HG03571 (cell line): ENCODE measurements around the gene PPP2R2C.

Experiments used
- ATAC-seq: cut with Tn5 transposase; IDR thresholded peaks from one replicate; pipeline ENCODE4 v1.9.1; 2021; ENCODE audit not compliant: unreplicated experiment

Gene PPP2R2C

DNA sequence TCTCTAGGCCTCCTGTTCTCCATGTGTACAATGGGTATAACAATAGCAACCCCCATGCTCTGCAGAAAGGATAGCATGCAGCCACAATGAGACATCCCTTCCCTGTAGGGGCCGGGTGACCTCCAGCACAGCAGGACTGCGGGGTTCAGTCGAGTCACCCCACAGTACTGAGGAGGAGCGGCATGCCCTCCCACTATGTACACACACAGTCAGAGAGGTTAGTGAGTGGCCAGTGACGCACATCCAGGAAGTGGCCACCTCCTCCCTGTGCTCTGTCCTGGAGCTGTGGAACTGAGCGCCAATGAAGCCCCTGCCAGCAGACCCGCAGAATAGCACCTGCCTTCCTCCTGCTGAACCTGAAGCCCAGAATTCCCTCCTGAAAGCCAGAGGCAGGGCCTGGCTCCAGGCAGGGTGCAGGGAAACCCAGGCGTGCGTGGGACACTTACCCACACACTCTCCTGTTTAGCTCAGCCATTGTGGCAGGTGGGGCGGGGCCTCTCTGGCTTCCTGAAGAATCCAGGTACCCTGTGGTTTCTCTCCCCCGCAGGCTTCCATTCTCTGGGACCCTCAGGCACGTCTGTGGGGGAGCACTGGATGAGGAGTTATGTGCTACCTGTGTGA is 152.8 kb downstream of the PPP2R2C start:
- no peak for ATAC-seq

DNA sequence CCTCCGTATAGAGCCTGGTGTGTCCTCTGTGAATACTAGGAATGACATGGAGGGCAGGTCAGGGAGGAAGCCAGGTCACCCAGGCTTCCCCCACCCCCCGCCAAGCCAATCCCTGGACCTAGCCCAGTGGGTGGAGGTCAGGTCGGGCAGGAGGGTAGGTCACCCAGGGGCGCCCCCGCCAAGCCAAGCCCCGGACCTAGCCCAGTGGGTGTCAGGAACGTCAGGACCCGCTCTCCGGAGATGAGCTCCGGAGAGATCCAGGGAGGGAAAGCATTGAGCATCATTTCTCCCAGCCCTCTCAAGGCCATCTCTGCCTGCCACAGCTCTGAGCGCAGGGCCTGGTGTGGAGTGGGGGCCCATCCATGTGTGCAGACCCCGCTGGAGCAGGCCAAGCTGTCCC is 154.2 kb downstream of the PPP2R2C start:
- no peak for ATAC-seq

DNA sequence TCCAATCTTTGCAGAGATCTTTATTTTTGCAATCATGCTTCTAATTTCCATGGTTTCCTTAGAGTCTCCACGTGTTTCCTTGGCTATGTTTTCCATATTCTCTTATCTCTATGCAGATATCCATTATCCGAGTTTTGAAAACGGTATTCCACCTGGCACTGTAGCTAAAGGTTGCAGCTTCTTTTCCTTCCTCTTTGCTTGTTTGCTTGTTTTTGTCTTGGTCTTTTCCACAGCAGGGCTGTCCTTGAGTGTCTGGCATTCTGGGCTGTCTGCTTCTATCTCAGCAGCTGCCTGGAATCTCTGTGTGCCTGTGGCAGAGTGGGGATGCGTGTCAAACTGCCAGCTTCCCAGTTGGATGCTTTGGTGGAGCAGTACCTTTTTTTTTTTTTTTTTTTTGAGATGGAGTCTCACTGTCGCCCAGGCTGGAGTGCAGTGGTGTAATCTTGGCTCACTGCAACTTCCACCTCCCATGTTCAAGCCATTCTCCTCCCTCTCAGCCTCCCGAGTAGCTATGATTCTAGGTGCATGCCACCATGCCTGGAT is 155.9 kb downstream of the PPP2R2C start:
- ATAC-seq: no peak

DNA sequence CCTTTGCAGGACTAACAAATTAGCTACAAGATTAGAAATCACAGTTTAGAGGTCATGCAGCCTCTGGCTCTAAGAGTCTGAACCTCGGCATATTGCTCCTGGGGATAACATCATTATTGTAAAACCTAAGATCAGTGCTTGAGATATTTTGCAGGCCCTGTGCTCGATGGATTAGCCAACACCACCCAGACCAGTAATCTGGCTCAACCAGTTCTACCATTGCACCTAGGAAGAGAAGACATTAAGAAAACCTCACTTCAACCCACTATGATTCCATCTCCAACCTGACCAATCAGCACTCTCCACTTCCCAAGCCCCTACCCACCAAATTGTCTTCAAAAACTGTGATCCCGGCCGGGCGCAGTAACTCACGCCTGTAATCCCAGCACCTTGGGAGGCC is 159.2 kb downstream of the PPP2R2C start:
- no peak for ATAC-seq

DNA sequence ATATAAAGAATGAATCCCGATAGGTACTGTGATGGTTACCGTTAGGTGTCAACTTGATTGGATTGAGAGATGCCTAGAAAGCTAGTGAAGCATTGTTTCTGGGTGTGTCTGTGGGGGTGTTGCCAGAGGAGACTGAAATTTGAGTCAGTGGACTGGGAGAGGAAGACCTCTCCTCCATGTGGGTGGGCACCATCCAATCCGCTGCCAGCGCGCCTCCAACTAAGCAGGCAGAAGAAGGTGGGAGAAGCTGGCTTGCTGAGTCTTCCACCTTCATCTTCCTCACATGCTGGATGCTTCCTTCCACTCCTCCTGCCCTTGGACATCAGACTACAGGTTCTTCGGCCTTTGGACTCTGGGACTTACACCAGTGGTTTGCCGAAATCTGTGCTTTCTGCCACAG is 162.6 kb downstream of the PPP2R2C start:
- ATAC-seq: no peak

DNA sequence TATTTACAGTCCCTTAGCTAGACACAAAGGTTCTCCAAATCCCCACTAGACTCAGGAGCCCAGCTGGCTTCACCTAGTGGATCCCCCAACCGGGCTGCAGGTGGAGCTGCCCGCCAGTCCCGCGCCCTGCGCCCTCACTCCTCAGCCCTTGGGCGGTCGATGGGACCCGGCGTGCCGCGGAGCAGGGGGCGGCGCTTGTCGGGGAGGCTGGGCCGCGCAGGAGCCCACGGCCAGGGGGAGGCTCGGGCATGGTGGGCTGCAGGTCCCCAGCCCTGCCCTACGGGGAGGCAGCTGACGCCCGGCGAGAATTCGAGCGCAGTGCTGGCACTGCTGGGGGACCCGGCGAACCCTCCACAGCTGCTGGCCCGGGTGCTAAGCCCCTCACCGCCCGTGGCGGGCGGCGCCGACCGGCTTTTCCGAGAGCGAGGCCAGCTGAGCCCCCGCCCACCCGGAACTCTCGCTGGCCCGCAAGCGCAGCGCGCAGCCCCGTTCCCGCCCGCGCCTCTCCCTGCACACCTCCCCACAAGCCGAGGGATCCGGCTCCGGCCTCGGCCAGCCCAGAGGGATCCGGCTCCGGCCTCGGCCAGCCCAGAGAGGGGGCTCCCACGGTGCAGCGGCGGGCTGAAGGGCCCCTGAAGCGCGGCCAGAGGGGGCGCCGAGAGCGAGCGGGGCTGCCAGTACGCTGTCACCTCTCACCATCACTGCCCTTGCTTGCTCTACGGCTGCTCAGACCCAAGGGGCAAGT is 163.3 kb downstream of the PPP2R2C start:
- ATAC-seq: no peak

DNA sequence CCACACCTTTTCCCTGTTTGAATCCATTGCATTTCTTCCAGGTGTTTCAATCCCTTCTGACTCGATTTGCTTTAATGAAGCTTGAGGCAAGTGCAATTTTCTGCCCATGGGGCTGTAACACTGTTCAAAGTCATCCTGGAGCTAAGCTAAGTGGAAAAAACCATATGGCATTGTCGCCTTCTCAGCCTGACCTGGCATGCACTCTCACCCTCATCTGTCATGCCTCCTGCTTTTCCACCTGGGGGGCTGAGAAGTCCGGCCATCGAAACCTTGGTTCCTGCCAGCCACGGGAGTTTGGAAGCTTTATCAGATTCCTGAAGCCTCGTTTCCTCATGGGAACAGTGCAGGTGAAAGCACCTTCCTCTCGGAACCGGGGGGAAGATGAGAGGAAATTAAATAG is 164.5 kb downstream of the PPP2R2C start:
- no peak for ATAC-seq

DNA sequence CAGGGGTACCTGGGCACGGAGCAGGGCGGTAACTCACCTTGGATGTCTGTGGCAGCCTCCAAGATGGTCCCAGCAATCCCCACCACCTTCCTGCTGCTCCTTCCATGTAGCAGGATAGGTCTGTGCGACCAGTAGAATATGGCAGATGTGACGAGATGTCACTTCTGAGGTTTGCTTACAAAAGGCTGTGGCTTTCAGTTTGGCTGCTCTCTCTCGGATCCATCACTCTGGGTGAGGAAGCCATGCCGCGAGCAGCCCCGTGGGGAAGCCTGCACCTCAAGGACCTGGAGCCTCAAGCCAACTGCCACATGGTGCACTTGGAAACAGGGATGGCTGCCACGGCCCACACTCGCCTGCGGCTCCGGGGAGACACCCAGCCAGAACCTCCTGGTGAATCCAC is 165.2 kb downstream of the PPP2R2C start:
- ATAC-seq: no peak

DNA sequence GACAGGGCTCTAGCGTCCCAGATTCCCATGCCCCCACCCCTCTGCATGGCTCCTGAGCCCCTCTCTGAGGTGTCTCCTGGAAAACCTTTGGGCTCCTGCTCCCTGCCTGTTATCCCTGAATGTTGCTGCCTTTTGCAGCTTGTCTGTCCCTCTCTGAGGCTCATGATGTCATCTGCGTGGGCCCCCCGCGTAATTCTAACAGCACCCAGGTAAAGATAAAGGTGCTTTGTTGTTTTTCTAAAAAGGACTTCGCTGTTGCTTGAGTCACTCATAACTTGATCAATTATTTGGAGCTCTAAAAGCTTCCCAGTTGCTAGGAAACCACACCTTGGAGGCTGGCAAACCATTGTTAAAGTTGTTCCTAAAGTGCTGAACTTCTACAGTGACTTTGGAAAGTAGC is 166.1 kb downstream of the PPP2R2C start:
- ATAC-seq: no peak

DNA sequence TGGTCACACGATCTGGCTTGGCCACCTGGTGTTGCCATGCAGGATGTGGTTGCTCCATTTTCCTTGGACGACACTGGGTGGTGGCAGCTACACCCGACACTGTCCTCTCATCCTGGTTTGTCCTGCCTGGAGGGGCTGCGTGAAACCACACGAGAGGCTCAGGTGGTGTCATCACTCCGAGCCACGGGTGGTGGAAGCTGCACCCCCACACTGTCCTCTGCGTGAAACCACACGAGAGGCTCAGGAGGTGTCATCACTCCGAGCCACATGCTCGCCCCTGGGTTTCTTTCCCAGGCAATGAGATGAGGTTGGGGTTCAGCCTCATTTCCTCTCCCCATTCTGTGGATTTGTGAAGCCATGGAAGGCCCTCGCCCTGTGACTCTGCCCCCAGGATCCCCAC is 168.5 kb downstream of the PPP2R2C start:
- no peak for ATAC-seq

DNA sequence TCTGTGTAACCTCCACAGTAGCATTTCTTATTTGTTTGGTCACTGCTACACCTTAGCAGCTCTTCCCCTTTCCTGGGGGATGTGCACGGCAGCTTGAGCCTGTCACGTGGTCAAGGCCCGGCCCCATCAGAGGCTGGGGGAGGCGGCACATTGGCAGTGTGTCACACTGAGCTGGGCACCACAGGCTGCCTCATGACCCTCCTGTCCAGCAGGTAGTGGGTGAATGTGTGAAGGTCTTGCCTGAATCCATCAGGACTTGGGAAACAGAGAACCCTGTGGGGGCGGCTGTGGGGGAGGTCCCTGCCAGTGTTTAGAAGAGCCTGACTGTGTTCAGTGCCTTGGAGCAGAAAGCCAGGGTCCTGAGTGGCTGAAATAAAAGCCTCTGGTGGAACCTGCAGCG is 169.5 kb downstream of the PPP2R2C start:
- no peak for ATAC-seq

DNA sequence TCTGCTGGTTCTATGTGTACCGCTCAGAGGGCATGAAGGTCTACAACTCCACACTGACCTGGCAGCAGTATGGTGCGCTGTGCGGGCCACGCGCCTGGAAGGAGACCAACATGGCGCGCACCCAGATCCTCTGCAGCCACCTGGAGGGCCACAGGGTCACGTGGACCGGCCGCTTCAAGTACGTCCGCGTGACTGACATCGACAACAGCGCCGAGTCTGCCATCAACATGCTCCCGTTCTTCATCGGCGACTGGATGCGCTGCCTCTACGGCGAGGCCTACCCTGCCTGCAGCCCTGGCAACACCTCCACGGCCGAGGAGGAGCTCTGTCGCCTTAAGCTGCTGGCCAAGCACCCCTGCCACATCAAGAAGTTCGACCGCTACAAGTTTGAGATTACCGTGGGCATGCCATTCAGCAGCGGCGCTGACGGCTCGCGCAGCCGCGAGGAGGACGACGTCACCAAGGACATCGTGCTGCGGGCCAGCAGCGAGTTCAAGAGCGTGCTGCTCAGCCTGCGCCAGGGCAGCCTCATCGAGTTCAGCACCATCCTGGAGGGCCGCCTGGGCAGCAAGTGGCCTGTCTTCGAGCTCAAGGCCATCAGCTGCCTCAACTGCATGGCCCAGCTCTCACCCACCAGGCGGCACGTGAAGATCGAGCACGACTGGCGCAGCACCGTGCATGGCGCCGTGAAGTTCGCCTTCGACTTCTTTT is 170.5 kb downstream of the PPP2R2C start:
- ATAC-seq: no peak

DNA sequence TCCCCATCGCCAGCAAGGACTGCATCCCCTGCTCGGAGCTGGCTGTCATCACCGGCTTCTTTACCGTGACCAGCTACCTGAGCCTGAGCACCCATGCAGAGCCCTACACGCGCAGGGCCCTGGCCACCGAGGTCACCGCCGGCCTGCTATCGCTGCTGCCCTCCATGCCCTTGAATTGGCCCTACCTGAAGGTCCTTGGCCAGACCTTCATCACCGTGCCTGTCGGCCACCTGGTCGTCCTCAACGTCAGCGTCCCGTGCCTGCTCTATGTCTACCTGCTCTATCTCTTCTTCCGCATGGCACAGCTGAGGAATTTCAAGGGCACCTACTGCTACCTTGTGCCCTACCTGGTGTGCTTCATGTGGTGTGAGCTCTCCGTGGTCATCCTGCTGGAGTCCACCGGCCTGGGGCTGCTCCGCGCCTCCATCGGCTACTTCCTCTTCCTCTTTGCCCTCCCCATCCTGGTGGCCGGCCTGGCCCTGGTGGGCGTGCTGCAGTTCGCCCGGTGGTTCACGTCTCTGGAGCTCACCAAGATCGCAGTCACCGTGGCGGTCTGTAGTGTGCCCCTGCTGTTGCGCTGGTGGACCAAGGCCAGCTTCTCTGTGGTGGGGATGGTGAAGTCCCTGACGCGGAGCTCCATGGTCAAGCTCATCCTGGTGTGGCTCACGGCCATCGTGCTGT is 171.2 kb downstream of the PPP2R2C start:
- no peak for ATAC-seq

DNA sequence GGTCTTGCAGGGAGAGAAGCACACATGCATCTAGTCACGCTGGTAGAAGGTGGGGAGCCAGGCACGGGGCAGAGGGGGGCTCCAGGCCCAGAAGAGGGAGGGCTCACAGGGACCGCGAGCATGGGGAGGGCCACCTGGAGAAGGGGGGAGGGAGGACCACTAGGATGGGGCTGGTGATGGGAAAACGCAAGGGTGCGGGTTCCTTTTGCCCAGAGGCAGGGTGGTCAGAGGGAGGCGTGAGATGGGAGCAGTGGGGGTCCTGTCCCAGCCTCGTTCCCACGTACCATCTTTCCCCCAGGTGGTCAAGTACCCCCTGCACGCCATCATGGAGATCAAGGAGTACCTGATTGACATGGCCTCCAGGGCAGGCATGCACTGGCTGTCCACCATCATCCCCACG is 172.1 kb downstream of the PPP2R2C start:
- no peak for ATAC-seq

DNA sequence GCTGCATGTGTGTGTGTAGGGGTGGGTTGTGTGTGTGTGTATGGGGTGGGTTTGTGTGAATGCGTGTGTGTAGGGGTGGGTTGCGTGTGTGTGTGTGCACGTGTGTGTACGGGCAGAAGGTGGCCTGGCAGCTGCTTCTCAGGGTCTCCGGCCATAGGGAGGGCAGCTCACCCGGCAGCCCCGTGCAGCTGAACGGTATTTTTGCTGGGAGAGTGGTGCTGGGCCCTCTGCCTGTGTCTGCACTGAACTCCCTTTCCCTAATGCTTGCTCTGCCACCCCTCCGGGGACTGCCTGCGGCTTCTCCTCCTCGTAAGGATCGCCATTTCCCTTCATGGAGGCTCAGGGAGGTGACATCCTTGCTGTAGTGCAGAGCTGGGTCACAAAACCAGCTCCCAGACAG is 172.5 kb downstream of the PPP2R2C start:
- no peak for ATAC-seq

DNA sequence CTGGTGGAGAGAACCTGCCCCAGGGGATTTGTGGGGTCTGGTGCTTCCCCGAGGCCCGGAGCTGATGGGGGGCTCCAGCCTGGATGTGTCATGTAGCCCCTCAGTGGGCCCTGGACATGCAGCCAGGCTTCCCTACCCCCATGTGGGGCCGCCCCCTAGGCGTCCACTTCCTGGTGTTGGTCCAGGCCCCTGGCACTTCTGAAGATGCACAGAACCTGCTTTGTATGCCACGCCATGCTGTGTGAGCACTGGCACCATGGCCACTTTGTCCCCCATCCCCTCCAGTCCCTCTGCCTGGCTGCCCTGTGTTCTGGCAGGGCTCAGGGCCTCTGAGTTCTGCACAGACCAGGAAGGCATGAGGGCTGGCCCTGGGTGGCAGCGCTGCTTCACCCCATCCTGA is 173.6 kb downstream of the PPP2R2C start:
- ATAC-seq: no peak

DNA sequence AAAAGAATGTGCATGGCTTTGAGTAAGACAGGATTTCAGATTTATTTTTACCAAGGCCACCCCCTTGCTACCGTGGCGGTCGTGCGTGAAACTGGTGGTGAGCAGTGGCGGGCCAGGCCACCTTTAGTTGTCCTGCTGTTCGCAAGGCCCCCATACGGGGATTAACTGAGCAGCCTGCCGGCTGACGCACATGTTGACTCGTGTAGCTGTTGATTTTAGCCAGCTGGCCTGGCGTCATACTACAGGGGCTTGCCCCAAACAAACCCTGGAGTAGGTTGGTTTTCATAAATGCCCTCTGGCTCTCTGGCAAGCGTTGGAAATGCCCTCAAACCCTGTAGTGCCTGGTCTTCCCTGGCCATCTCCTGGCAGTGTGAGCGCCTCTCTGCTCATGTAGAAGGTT is 174.4 kb downstream of the PPP2R2C start:
- ATAC-seq: no peak

DNA sequence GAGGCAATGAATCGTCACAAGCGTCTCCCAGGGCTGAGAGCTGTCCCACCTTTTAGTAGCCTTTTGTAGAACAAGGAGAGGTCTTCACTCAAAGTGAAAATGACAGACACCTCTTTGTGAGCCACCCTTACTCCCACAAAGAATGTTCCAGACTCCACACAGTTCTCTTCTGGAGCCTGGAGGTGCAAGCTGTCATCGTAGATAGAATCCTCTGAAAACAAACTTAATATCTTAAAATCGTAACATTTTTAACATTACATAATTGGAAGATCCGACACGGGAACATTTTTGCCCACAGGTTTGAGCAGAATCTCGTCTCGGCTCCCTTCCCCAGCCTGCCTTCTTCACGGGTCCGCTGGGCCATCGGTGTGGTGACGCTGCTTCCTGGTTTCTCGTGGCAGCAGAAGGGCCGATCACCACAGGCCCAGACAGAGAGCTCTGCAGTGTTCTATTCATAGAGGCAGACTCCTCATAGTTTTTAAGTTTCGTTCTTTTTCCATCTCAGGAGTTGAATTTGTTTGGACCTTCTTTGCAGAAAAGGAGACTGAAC is 175.1 kb downstream of the PPP2R2C start:
- no peak for ATAC-seq

DNA sequence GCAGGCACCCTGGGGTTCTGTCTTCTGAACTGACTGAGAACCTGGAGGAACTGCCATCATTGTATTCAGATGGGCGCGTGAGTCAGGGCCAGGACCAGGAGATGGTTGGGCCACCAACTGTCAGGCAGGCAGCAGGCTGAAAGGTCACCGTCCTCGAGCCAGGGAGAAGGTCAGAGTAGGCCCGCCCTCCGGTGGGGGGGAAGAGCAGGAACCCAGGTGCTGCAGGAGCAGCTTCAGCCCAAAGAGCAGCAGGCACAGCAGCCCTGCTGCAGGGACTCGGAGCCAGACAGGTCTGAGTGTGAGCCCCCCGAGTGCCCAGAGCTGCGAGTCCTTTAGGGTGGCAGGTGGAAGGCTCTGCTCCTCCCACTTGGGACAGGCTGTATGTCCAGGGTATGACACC is 176.4 kb downstream of the PPP2R2C start:
- ATAC-seq: no peak

DNA sequence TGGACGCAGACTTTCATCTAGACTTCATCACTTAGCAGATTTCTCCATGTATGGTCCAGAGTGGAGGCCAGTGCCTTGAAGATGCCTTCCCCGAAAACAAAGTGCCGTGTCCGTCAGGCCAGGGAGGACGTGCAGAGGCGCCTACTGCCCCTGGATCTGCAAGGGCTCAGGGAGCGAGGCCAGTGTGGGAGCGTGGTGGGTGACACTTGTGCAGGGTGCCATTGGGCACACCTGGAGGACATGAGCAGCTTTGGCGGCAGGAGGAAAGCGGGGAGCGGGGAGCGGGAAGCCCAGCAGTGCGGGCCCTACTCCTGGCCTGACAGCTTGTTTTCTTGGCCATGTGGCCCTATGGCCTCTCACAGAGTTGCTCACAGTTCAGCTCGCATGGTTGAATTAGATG is 176.9 kb downstream of the PPP2R2C start:
- ATAC-seq: no peak

DNA sequence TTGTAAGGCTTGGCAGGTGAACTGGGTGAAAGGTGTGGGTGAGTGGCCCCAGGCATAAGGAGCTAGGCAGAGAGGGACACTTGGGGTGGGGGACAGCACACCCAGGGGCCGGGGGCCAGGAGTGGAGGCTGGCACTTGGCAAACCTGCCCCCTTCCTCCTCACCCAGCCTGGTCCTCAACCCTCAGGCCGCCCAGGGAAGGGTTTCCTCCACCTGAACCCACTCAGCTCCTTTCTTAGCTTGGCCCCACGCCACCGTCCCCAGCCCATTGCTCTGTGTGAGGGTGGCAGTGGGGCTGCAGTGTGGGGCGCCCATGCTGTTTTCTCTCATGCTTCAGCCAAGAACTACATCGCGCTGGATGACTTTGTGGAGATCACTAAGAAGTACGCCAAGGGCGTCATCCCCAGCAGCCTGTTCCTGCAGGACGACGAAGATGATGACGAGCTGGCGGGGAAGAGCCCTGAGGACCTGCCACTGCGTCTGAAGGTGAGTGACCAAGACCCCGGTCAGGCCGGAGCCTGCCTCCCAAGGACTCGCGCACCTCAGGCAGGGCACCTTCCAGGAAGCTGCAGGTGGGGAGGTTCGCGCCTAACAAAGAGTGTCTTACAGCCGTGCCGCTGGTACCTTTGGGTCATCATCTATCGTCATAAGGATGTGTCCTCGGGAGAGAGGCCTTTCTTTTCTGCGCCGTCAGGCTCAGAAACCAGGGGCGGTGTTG is 177.6 kb downstream of the PPP2R2C start:
- ATAC-seq: no peak
